Neural cell (in vitro differentiated cells): ENCODE measurements around the gene RRBP1. TPM values are rescaled to one million over a fixed set of nuclear protein-coding genes. Genes with fewer than 3 reads are reported as not detected.

Experiments used
- H2AFZ ChIP-seq: fragments of 200-600, 300-800 bp; sonication (generic), shearing (Covaris generic); 2 replicates; pipeline ENCODE4 v1.6.0; 2014; ENCODE audit warnings: low read depth, mild to moderate bottlenecking, antibody characterized with exemption, low read length, moderate library complexity
- H3F3A ChIP-seq: fragments of 200-600 bp; shearing (Covaris generic); 2 replicates; pipeline ENCODE4 v1.6.1; 2016; ENCODE audit warnings: mild to moderate bottlenecking, moderate library complexity, mixed read lengths, antibody characterized with exemption, low read length; ENCODE audit not compliant: insufficient read depth, poor library complexity, severe bottlenecking
- H3K27ac ChIP-seq: fragments of 200-600, 300-800 bp; sonication (generic), shearing (Covaris generic); 2 replicates; pipeline ENCODE4 v1.5.1; 2014; ENCODE audit warnings: mild to moderate bottlenecking, low read length, moderate library complexity
- H3K27me3 ChIP-seq: fragments of 300-800, 200-600 bp; sonication (generic), shearing (Covaris generic); 2 replicates; pipeline ENCODE4 v1.6.0; 2014; ENCODE audit warnings: mild to moderate bottlenecking, low read depth, low read length, moderate library complexity; ENCODE audit not compliant: insufficient read depth
- H3K36me3 ChIP-seq: fragments of 300-800, 200-600 bp; sonication (generic), shearing (Covaris generic); 2 replicates; pipeline ENCODE4 v1.5.1; 2014; ENCODE audit warnings: mild to moderate bottlenecking, antibody characterized with exemption, low read length, moderate library complexity; ENCODE audit not compliant: insufficient read depth
- H3K4me2 ChIP-seq: fragments of 300-800, 200-600 bp; sonication (generic), shearing (Covaris generic); 2 replicates; pipeline ENCODE4 v1.6.0; 2014; ENCODE audit warnings: mild to moderate bottlenecking, low read length
- H3K4me3 ChIP-seq: fragments of 300-800, 200-600 bp; sonication (generic), shearing (Covaris generic); 2 replicates; pipeline ENCODE4 v1.5.1; 2014; ENCODE audit warnings: mild to moderate bottlenecking, low read length, moderate library complexity
- H3K79me2 ChIP-seq: fragments of 200-600 bp; shearing (Covaris generic); replicated peaks from 2 replicates; pipeline ENCODE4 v1.6.0; 2014; ENCODE audit warnings: mild to moderate bottlenecking, low read length, moderate library complexity; ENCODE audit not compliant: insufficient read depth
- H3K9ac ChIP-seq: fragments of 300-800, 200-600 bp; sonication (generic), shearing (Covaris generic); 2 replicates; pipeline ENCODE4 v1.6.1; 2016; ENCODE audit warnings: mild to moderate bottlenecking, low read length, mixed read lengths
- H3K9me2 ChIP-seq: fragments of 200-600 bp; shearing (Covaris generic); 2 replicates; pipeline ENCODE4 v1.6.1; 2016; ENCODE audit warnings: mild to moderate bottlenecking, low read length, mixed read lengths; ENCODE audit not compliant: insufficient read depth
- H3K9me3 ChIP-seq: fragments of 200-600, 300-800 bp; sonication (generic), shearing (Covaris generic); 2 replicates; pipeline ENCODE4 v1.6.1; 2016; ENCODE audit warnings: mild to moderate bottlenecking, mixed run types, low read length, moderate library complexity, mixed read lengths
- H4K20me1 ChIP-seq: fragments of 200-600 bp; shearing (Covaris generic); 2 replicates; pipeline ENCODE4 v1.6.1; 2016; ENCODE audit warnings: mild to moderate bottlenecking, mixed run types; ENCODE audit not compliant: insufficient read depth
- CTCF ChIP-seq: fragments of 450-650 bp; IDR thresholded peaks from 2 replicates; pipeline ENCODE4 v1.5.1; 2014; ENCODE audit warnings: antibody characterized with exemption, mild to moderate bottlenecking, moderate library complexity; ENCODE audit not compliant: poor library complexity, severe bottlenecking
- EP300 ChIP-seq: fragments of 450-650 bp; conservative IDR thresholded peaks from 2 replicates; pipeline ENCODE4 v1.6.1; 2014; ENCODE audit warnings: antibody characterized with exemption, mild to moderate bottlenecking, moderate library complexity; ENCODE audit not compliant: poor library complexity, severe bottlenecking
- EZH2 ChIP-seq: fragments of 200-600, 300-800 bp; shearing (Covaris generic), sonication (generic); IDR thresholded peaks from 2 replicates; pipeline ENCODE4 v1.6.1; 2014; ENCODE audit warnings: antibody characterized with exemption, low read length, borderline replicate concordance, mild to moderate bottlenecking; ENCODE audit not compliant: insufficient read depth, poor library complexity, severe bottlenecking
- MXI1 ChIP-seq: fragments of 450-650 bp; conservative IDR thresholded peaks from 2 replicates; pipeline ENCODE4 v1.6.1; 2014; ENCODE audit warnings: antibody characterized with exemption, mild to moderate bottlenecking; ENCODE audit not compliant: poor library complexity, severe bottlenecking
- POLR2AphosphoS5 ChIP-seq: IDR thresholded peaks from 2 replicates; pipeline ENCODE4 v1.6.1; 2012
- RAD21 ChIP-seq: fragments of 450-650 bp; conservative IDR thresholded peaks from 2 replicates; pipeline ENCODE4 v1.6.1; 2014; ENCODE audit warnings: antibody characterized with exemption, mild to moderate bottlenecking, moderate library complexity
- REST ChIP-seq: IDR thresholded peaks from 2 replicates; pipeline ENCODE4 v1.6.1; 2012; ENCODE audit warnings: borderline replicate concordance
- SMC3 ChIP-seq: fragments of 450-650 bp; conservative IDR thresholded peaks from 2 replicates; pipeline ENCODE4 v1.6.1; 2014; ENCODE audit warnings: antibody characterized with exemption, mild to moderate bottlenecking, moderate library complexity; ENCODE audit not compliant: poor library complexity
- TAF1 ChIP-seq: IDR thresholded peaks from 2 replicates; pipeline ENCODE4 v1.6.1; 2012; ENCODE audit warnings: low read depth
- polyA plus RNA-seq: library from polyadenylated mRNA; depleted of rRNA; stranded (reverse); fragments of >200 nt; gene quantifications from 2 replicates; pipeline ENCODE4 v1.2.3, GENCODE V29; 2014

The RRBP1 gene
- polyA plus RNA-seq, 1 donor from 2014 or later: 2.2 TPM

- Histone ChIP-seq H2AFZ (peak overlapping the region; percentile 56), H3K4me3 (peak overlapping the region; percentile 79), H3K9ac (peak overlapping the region; percentile 52), H3K36me3 (no peaks in the 10 kb centered on the region), H3K79me2 (no peaks in the 10 kb centered on the region), H3F3A (no peaks in the 10 kb centered on the region), H3K9me2 (no peaks in the 10 kb centered on the region), H3K27ac (no peak overlapping the region), H3K9me3 (no peaks in the 10 kb centered on the region), H3K4me2 (peak overlapping the region; percentile 58), H3K27me3 (no peaks in the 10 kb centered on the region), H4K20me1 (no peaks in the 10 kb centered on the region)
- TF ChIP-seq CTCF: peak; percentile 7
- TF ChIP-seq SMC3: no peak
- TF ChIP-seq POLR2AphosphoS5: no peak
- TF ChIP-seq TAF1: no peak
Measured at GRCh38 chr20:17682889-17683198, 802 bp upstream of the RRBP1 start.

GRCh38 chr20:17681726-17682102 is 328 bp downstream of the RRBP1 start:
- TF ChIP-seq EZH2 (no peak), EP300 (no peak), TAF1 (no peak), REST (no peak), MXI1 (no peak), CTCF (no peak), POLR2AphosphoS5 (no peak), SMC3 (no peak), RAD21 (no peak)
- H3K9ac ChIP-seq: peak overlapping the region; percentile 51
- no peaks in the 10 kb centered on the region for H3K79me2 ChIP-seq
- peak overlapping the region; percentile 79 for H3K4me3 ChIP-seq
- no peak overlapping the region for H3K4me2 ChIP-seq
- no peak overlapping the region for H2AFZ ChIP-seq
- H3K27me3 ChIP-seq: no peaks in the 10 kb centered on the region
- H3K27ac ChIP-seq: no peak overlapping the region
- no peaks in the 10 kb centered on the region for H3K36me3 ChIP-seq
- H3K9me3 ChIP-seq: no peaks in the 10 kb centered on the region
- H3F3A ChIP-seq: no peaks in the 10 kb centered on the region
- H3K9me2 ChIP-seq: no peaks in the 10 kb centered on the region
- H4K20me1 ChIP-seq: no peaks in the 10 kb centered on the region
